Kidney (tissue), 14 donors: ENCODE measurements around the gene ZNF121. TPM values are rescaled to one million over a fixed set of nuclear protein-coding genes. Genes with fewer than 3 reads are reported as not detected.
A peak's percentile ranks its signal among the peaks of the same experiment; 100 is the strongest.

Experiments
- DNase-seq, 5 donors: peaks; one replicate each; pipeline ENCODE4 v3.0.0-alpha.2; 2013 to 2020
- FAIRE-seq: peaks from 2 replicates; lab custom pipeline; 2012; peaks lifted over from hg19 to GRCh38; lab: Jason Lieb, UNC
- H3K27ac ChIP-seq, 2 donors: one replicate each; pipeline ENCODE4 v1.7.0; 2013; ENCODE audit warnings: low read depth in 2 of 2, low read length in 2 of 2, inconsistent platforms in 1 of 2
- H3K27me3 ChIP-seq: one replicate; pipeline ENCODE4 v1.7.1; 2013; ENCODE audit warnings: low read length, inconsistent platforms; ENCODE audit not compliant: control insufficient read depth, insufficient read depth
- H3K36me3 ChIP-seq, 3 donors: one replicate each; pipeline versions ENCODE4 v1.7.0 to v1.7.1; 2013; ENCODE audit warnings: low read length in 3 of 3, control low read depth in 1 of 3, inconsistent platforms in 1 of 3; ENCODE audit not compliant: insufficient read depth in 3 of 3, control insufficient read depth in 2 of 3
- H3K4me1 ChIP-seq, 3 donors: one replicate each; pipeline versions ENCODE4 v1.7.0 to v1.7.1; 2013; ENCODE audit warnings: low read length in 3 of 3, inconsistent platforms in 1 of 3, low read depth in 1 of 3; ENCODE audit not compliant: control insufficient read depth in 2 of 3, insufficient read depth in 2 of 3
- H3K4me3 ChIP-seq, 3 donors: one replicate each; pipeline versions ENCODE4 v1.7.0 to v1.8.1; 2013; ENCODE audit warnings: low read length in 3 of 3, control low read depth in 1 of 3, inconsistent platforms in 1 of 3
- H3K9ac ChIP-seq, 3 donors: one replicate each; pipeline versions ENCODE4 v1.7.0 to v1.7.1; 2013; ENCODE audit warnings: low read length in 3 of 3, control low read depth in 1 of 3, inconsistent platforms in 1 of 3
- H3K9me3 ChIP-seq, 3 donors: one replicate each; pipeline versions ENCODE4 v1.7.0 to v1.7.1; 2013; ENCODE audit warnings: low read length in 3 of 3, control low read depth in 1 of 3, inconsistent platforms in 1 of 3; ENCODE audit not compliant: control insufficient read depth in 2 of 3, insufficient read depth in 1 of 3
- intact Hi-C: fragments of 100-400 bp; cut with DNase I; formaldehyde crosslinking; loops from one replicate; pipeline ENCODE4 v1.11.1; 2022
- polyA plus RNA-seq: library from polyadenylated mRNA; stranded (reverse); fragments of 350-450 nt; fragmentation: Illumina TruSeq; extraction: RNeasy Lipid Tissue Mini Kit (QIAGEN cat#74804); gene quantifications from one replicate; pipeline ENCODE4 v1.2.3, GENCODE V29; 2014; ENCODE audit warnings: low read depth, low replicate concordance; ENCODE audit not compliant: insufficient read depth
- total RNA-seq: library from RNA; stranded (reverse); fragmentation: NEBNext Ultra II Directional; extraction: Animal tissue kit (Norgen Biotek cat#: 25700); gene quantifications from one replicate; pipeline ENCODE4 v1.2.1, GENCODE V29; 2021
- TF ChIP-seq, protein P1 (sequence below): IDR thresholded peaks from 3 replicates; pipeline ENCODE4 v1.5.1; 2012; ENCODE audit warnings: mild to moderate bottlenecking, moderate library complexity, borderline replicate concordance; ENCODE audit not compliant: insufficient read depth; ENCODE audit errors: extremely low read depth
- donor health status: control.
- donor health status: control.
- donor health status: control.
- donor health status: control.
- donor health status: control.
- donor health status: DM: yes; HTN: yes; CAD: no.
- donor health status: Normal renal cell carcinoma (clear cell type).

Gene ZNF121
- total and polyA plus RNA-seq, 2 donors from 2014 or later = 2.8 to 40.3 TPM

DNA sequence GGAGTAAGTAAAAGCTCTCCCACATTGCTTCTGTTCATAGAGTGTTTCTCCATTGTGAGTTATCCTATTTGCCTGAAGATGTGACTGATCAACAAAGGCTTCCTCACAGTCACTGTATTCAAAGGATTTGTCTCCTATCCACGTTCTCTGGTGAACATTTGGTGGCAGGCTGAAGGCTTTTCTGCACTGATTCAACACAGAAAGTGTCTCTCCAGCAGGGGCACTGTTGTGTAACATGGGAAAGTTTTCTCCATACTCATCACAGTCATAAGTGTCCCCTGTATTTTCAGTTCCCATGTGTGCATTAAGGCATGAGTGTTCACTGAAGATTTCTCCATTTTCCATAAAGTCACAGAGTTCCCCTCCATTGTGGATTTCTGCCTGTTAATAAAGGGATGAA, 17.6 kb downstream of the ZNF121 start:
- no peak for FAIRE-seq
- TF ChIP-seq, protein P1, sequence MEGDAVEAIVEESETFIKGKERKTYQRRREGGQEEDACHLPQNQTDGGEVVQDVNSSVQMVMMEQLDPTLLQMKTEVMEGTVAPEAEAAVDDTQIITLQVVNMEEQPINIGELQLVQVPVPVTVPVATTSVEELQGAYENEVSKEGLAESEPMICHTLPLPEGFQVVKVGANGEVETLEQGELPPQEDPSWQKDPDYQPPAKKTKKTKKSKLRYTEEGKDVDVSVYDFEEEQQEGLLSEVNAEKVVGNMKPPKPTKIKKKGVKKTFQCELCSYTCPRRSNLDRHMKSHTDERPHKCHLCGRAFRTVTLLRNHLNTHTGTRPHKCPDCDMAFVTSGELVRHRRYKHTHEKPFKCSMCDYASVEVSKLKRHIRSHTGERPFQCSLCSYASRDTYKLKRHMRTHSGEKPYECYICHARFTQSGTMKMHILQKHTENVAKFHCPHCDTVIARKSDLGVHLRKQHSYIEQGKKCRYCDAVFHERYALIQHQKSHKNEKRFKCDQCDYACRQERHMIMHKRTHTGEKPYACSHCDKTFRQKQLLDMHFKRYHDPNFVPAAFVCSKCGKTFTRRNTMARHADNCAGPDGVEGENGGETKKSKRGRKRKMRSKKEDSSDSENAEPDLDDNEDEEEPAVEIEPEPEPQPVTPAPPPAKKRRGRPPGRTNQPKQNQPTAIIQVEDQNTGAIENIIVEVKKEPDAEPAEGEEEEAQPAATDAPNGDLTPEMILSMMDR = no peak
- Histone ChIP-seq H3K9ac (no peak overlapping the region), H3K9me3 (peaks cover 25 to 87% (median 64%) of the 10 kb centered on the region in 3 donors), H3K36me3 (peaks cover 40 to 49% (median 46%) of the 10 kb centered on the region in 3 donors), H3K4me1 (no peaks in the 10 kb centered on the region), H3K4me3 (peak overlapping the region in 2 of 3 donors; percentile 14 to 33), H3K27me3 (no peaks in the 10 kb centered on the region), H3K27ac (no peak overlapping the region)
- intact Hi-C loops = no loop called here
- DNase-seq = no peak

DNA sequence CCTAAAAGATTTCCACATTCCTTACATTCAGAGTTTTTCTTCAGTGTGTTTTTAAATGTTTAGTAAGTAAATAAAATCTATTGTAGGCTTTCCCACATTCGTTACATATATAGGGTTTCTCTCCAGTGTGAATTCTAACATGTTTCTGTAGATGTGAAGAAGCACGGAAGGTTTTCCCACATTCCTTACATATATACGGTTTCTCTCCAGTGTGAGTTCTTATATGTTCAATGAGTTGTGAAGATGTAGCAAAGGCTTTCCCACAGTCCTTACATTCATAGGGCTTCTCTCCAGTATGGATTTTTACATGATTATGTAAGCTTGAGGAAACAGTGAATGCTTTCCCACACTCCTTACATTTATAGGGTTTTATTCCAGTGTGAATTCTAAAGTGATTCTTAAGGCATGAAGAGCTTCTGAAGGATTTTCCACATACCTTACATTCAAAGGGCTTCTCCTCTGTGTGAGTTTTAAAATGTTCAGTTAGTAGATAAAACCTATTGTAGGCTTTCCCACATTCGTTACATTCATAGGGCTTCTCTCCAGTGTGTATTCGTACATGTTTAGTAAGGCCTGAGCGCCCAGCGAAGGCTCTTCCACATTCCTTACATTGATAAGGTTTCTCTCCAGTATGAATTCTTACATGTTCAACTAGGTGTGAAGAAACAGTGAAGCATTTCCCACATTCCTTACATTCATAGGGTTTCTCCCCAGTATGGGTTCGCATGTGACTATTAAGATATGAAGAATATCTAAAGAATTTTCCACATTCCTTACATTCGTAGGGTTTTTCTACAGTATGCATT, 18.2 kb downstream of the ZNF121 start:
- Histone ChIP-seq H3K4me3 (peak overlapping the region in 2 of 3 donors; percentile 14 to 33), H3K27ac (no peak overlapping the region), H3K27me3 (no peaks in the 10 kb centered on the region), H3K36me3 (peaks cover 41 to 55% (median 50%) of the 10 kb centered on the region in 3 donors), H3K9ac (no peak overlapping the region), H3K4me1 (no peaks in the 10 kb centered on the region), H3K9me3 (peaks cover 25 to 87% (median 65%) of the 10 kb centered on the region in 3 donors)
- no peak for DNase-seq
- FAIRE-seq = no peak
- TF ChIP-seq, protein P1 = no peak
- intact Hi-C loops = no loop called here

DNA sequence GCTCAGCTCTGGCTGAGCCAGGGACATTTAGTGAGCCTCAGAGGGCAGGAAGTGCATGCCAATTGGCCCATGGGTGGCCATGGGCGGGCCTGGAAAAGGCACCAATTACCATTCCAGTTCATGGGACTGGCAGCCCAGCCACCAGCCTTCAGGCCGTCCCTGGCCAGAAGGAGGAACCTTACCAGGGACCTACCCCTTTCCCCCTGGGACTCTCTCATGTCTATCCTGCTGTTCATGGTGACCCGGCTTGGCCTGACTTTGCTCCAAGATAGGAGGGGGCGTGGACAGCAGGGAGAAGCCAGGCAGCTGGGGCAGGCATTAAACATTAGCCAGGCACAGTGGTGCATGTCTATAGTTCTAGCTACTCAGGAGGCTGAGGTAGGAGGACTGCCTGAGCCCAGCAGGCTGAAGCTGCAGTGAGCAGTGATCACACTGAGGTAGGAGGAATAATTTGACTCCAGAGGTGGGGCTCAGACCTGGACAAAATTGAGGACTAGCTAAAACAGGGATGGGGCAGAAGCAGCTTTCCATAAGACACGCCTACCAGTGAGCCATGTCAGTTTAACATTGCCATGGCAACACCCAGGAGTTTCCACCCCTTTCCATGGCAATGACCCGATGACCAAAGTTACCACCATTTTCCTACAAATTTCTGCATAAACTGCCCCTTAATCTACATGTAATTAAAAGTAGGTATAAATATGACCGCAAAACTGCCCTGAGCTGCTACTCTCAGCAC, 31.6 kb downstream of the ZNF121 start:
- TF ChIP-seq, protein P1 = no peak
- FAIRE-seq = no peak

More for the DNA sequence above, 31.6 kb downstream of the ZNF121 start:
- DNase-seq = no peak
- Histone ChIP-seq H3K9ac (no peak overlapping the region), H3K27ac (no peak overlapping the region), H3K4me3 (no peak overlapping the region), H3K4me1 (no peaks in the 10 kb centered on the region), H3K27me3 (no peaks in the 10 kb centered on the region), H3K9me3 (peaks cover 0 to 20% (median 1%) of the 10 kb centered on the region in 3 donors), H3K36me3 (no peaks in the 10 kb centered on the region)
- intact Hi-C loops = no loop called here
